Measurements from ENCODE around the gene ASB6.

Gene ASB6

DNA sequence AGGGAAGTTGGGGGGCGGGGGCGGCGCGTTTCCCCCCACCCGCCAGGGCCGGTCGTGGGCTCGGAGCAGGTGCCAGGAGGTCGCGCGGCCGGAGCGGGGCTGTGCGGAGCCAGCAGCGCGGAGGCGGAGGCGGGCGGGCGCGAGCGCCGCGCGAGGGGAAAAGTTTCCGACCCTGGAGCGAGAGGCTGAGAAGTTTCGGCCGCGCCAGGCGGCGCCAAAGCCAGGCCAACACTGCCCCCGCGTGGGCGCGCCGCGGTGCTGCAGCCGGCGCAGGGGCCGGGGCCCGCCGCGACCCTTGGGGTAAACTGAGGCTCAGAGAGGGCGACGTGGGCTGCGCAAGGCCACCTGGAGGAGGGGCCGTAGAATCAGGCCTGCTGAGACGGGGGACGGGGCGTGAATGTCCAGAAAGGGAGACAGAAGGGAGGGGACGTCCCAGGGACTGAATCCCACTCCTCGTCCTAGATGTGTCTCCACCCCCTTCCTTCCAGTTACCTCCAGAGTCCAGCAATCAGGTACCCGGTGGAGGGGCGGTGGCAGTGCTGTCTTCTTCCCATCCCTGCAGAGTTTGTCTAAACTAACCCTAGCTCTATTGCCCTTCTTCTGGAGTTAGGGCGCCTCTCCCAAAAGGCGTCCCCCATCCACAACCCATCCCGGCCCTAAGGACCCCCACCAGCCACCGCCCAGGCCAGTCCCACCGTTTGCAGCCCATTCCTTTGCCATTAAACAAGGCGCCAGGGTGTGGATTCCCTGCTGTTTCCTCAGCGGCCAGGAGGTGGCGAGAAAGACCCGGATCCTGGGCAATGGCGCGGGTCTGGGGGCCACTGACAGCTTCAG is 31.3 kb downstream of the ASB6 start:
- H3K27ac ChIP-seq (ENCODE audit: low read length), result peak overlapping the region; percentile 63
- H3K4me3 ChIP-seq (ENCODE audit: low read depth in 1 of 2, low read length in 2 of 2), result peak overlapping the region; percentile 64 to 70
- H3K36me3 ChIP-seq (ENCODE audit: control insufficient read depth in 1 of 2, insufficient read depth in 2 of 2, low read length in 2 of 2), result no peaks in the 10 kb centered on the region
- H3K4me1 ChIP-seq (ENCODE audit: control insufficient read depth in 1 of 2, insufficient read depth in 2 of 2, low read length in 2 of 2), result peaks cover 6 to 15% of the 10 kb centered on the region in 2 donors
- H3K27me3 ChIP-seq (ENCODE audit: low read depth, low read length), result no peaks in the 10 kb centered on the region
- no peaks in the 10 kb centered on the region for H3K9me3 ChIP-seq (ENCODE audit: control insufficient read depth in 1 of 2, low read length in 2 of 2)

DNA sequence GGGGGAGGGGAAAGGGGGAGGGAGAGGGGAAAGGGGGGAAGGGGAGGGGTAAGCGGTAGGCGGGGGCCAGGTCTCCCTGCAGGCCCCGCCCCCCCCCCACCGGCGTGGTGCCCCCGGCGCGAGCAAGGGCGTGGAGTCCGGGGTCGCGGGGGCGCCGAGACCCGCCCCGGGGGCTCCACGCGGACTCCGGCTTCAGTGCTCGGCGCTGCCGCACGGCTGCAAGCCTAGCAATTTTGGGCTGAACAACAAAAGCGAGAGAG is 31.8 kb downstream of the ASB6 start:
- Histone ChIP-seq H3K9me3 (ENCODE audit: control insufficient read depth in 1 of 2, low read length in 2 of 2) (no peaks in the 10 kb centered on the region), H3K36me3 (ENCODE audit: control insufficient read depth in 1 of 2, insufficient read depth in 2 of 2, low read length in 2 of 2) (no peaks in the 10 kb centered on the region), H3K27ac (ENCODE audit: low read length) (peak overlapping the region; percentile 63), H3K4me1 (ENCODE audit: control insufficient read depth in 1 of 2, insufficient read depth in 2 of 2, low read length in 2 of 2) (peaks cover 6 to 15% of the 10 kb centered on the region in 2 donors), H3K4me3 (ENCODE audit: low read depth in 1 of 2, low read length in 2 of 2) (peak overlapping the region; percentile 64 to 70), H3K27me3 (ENCODE audit: low read depth, low read length) (no peaks in the 10 kb centered on the region)

- no peaks in the 10 kb centered on the region for H3K27me3 ChIP-seq (ENCODE audit: low read depth, low read length)
- no peaks in the 10 kb centered on the region for H3K36me3 ChIP-seq (ENCODE audit: control insufficient read depth in 1 of 2, insufficient read depth in 2 of 2, low read length in 2 of 2)
- H3K9me3 ChIP-seq (ENCODE audit: control insufficient read depth in 1 of 2, low read length in 2 of 2), result no peaks in the 10 kb centered on the region
- H3K4me3 ChIP-seq (ENCODE audit: low read depth in 1 of 2, low read length in 2 of 2), result peak overlapping the region in 1 of 2 donors; percentile 64
- peak overlapping the region; percentile 63 for H3K27ac ChIP-seq (ENCODE audit: low read length)
- peaks cover 6 to 15% of the 10 kb centered on the region in 2 donors for H3K4me1 ChIP-seq (ENCODE audit: control insufficient read depth in 1 of 2, insufficient read depth in 2 of 2, low read length in 2 of 2)
These were observed 32.3 kb downstream of the ASB6 start for GRCh38 chr9:129609486-129610212.

GRCh38 chr9:129608561-129609481 is 33.1 kb downstream of the ASB6 start:
- peaks cover 6 to 15% of the 10 kb centered on the region in 2 donors for H3K4me1 ChIP-seq (ENCODE audit: control insufficient read depth in 1 of 2, insufficient read depth in 2 of 2, low read length in 2 of 2)
- no peaks in the 10 kb centered on the region for H3K9me3 ChIP-seq (ENCODE audit: control insufficient read depth in 1 of 2, low read length in 2 of 2)
- H3K4me3 ChIP-seq (ENCODE audit: low read depth in 1 of 2, low read length in 2 of 2), result no peak overlapping the region
- H3K27ac ChIP-seq (ENCODE audit: low read length), result peak overlapping the region; percentile 23
- H3K27me3 ChIP-seq (ENCODE audit: low read depth, low read length), result no peaks in the 10 kb centered on the region
- H3K36me3 ChIP-seq (ENCODE audit: control insufficient read depth in 1 of 2, insufficient read depth in 2 of 2, low read length in 2 of 2), result no peaks in the 10 kb centered on the region

- H3K4me1 ChIP-seq (ENCODE audit: control insufficient read depth in 1 of 2, insufficient read depth in 2 of 2, low read length in 2 of 2), result peaks cover 6 to 23% of the 10 kb centered on the region in 2 donors
- peak overlapping the region; percentile 51 for H3K27ac ChIP-seq (ENCODE audit: low read length)
These were observed 34.9 kb downstream of the ASB6 start for GRCh38 chr9:129607027-129607387.

GRCh38 chr9:129606161-129607026 is 35.6 kb downstream of the ASB6 start:
- Histone ChIP-seq H3K27me3 (ENCODE audit: low read depth, low read length) (no peaks in the 10 kb centered on the region), H3K36me3 (ENCODE audit: control insufficient read depth in 1 of 2, insufficient read depth in 2 of 2, low read length in 2 of 2) (no peaks in the 10 kb centered on the region), H3K9me3 (ENCODE audit: control insufficient read depth in 1 of 2, low read length in 2 of 2) (no peaks in the 10 kb centered on the region), H3K4me1 (ENCODE audit: control insufficient read depth in 1 of 2, insufficient read depth in 2 of 2, low read length in 2 of 2) (peaks cover 6 to 23% of the 10 kb centered on the region in 2 donors), H3K27ac (ENCODE audit: low read length) (peak overlapping the region; percentile 51), H3K4me3 (ENCODE audit: low read depth in 1 of 2, low read length in 2 of 2) (no peak overlapping the region)

More at GRCh38 chr9:129607027-129607387, 34.9 kb downstream of the ASB6 start:
- H3K9me3 ChIP-seq (ENCODE audit: control insufficient read depth in 1 of 2, low read length in 2 of 2), result no peaks in the 10 kb centered on the region
- no peaks in the 10 kb centered on the region for H3K27me3 ChIP-seq (ENCODE audit: low read depth, low read length)
- H3K4me3 ChIP-seq (ENCODE audit: low read depth in 1 of 2, low read length in 2 of 2), result no peak overlapping the region
- H3K36me3 ChIP-seq (ENCODE audit: control insufficient read depth in 1 of 2, insufficient read depth in 2 of 2, low read length in 2 of 2), result no peaks in the 10 kb centered on the region

- H3K27me3 ChIP-seq (ENCODE audit: low read depth, low read length), result no peaks in the 10 kb centered on the region
- H3K36me3 ChIP-seq (ENCODE audit: control insufficient read depth in 1 of 2, insufficient read depth in 2 of 2, low read length in 2 of 2), result no peaks in the 10 kb centered on the region
- peaks cover 4 to 20% of the 10 kb centered on the region in 2 donors for H3K4me1 ChIP-seq (ENCODE audit: control insufficient read depth in 1 of 2, insufficient read depth in 2 of 2, low read length in 2 of 2)
- H3K9me3 ChIP-seq (ENCODE audit: control insufficient read depth in 1 of 2, low read length in 2 of 2), result no peaks in the 10 kb centered on the region
- no peak overlapping the region for H3K4me3 ChIP-seq (ENCODE audit: low read depth in 1 of 2, low read length in 2 of 2)
- H3K27ac ChIP-seq (ENCODE audit: low read length), result no peak overlapping the region
These were observed 37.2 kb downstream of the ASB6 start for GRCh38 chr9:129604766-129605163.

DNA sequence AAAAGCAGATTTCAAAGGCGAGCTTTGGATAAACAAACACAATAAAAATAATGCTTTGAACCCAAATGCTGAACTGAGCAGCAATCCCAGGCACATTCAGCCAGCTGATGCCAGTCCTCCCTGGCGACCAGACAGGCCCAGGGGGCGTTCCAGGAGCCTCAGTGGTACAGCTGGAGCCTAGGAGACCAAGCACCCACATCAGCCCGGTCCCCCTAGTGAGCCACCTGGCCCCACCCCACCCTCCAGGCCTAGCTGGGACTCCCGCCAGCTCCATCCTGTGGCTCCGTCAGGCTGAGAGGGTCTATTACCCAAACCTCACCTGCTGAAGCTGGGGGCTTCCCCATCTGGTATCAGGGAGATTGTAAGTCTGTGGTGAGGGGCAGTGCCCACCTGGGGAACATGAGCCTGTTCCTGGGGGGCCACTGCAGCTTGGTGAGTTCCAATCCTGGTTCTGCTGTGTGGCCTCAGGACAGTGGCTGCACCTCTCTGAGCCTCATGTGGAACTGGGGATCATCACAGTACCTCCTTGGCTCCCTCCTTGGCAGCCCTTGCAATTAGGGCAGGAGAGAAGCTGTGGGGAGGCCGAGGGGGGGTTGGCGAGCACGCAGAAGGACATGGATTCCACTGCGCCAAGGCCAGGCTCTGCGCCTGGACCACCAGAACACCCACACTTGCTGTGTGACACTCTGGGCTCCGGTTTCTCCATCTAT is 37.7 kb downstream of the ASB6 start:
- Histone ChIP-seq H3K36me3 (ENCODE audit: control insufficient read depth in 1 of 2, insufficient read depth in 2 of 2, low read length in 2 of 2) (no peaks in the 10 kb centered on the region), H3K27me3 (ENCODE audit: low read depth, low read length) (no peaks in the 10 kb centered on the region), H3K9me3 (ENCODE audit: control insufficient read depth in 1 of 2, low read length in 2 of 2) (no peaks in the 10 kb centered on the region), H3K4me1 (ENCODE audit: control insufficient read depth in 1 of 2, insufficient read depth in 2 of 2, low read length in 2 of 2) (peaks cover 4 to 20% of the 10 kb centered on the region in 2 donors), H3K27ac (ENCODE audit: low read length) (no peak overlapping the region), H3K4me3 (ENCODE audit: low read depth in 1 of 2, low read length in 2 of 2) (no peak overlapping the region)

DNA sequence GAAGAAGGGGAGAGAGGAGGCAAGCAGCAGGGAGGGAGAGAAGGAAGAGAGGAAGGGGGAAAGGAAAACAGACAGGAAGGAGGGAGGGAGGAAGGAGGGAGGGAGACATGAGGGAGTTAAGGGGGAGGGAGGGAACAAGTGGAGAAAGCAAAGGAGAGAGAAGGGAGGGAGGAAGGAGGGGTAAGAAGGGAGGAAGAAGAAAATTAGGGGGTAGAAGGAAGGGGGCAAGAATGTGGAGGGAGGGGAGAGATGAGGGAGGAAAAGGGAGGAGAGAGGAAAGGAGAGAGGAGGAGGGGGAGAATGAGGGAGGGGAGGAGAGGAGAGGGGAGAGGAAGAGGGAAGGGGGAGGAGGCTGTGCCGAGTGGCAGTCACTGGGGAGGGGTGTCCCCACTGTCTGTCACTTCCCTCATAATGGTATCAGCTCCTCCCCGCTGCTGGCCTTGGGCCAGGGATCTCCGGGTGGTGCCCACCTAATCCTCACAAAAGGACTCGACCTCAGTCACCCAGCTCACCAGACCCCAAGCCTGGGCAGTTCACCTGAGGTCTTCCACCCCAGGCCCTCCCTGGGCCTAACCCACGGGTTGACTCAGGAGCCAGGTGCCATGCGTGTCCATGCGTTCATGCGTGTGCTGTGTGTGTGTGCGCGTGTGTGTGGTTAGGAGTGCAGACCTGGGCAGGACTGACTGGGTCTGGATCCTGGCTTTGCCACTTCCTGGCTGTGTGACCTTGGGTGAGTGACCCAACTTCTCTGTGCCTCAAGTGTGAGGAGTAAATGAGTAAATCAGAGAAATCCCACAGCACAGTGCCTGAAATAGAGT is 39.1 kb downstream of the ASB6 start:
- H3K9me3 ChIP-seq (ENCODE audit: control insufficient read depth in 1 of 2, low read length in 2 of 2), result no peaks in the 10 kb centered on the region
- no peaks in the 10 kb centered on the region for H3K36me3 ChIP-seq (ENCODE audit: control insufficient read depth in 1 of 2, insufficient read depth in 2 of 2, low read length in 2 of 2)
- H3K4me1 ChIP-seq (ENCODE audit: control insufficient read depth in 1 of 2, insufficient read depth in 2 of 2, low read length in 2 of 2), result peaks cover 3 to 23% of the 10 kb centered on the region in 2 donors
- no peaks in the 10 kb centered on the region for H3K27me3 ChIP-seq (ENCODE audit: low read depth, low read length)
- H3K4me3 ChIP-seq (ENCODE audit: low read depth in 1 of 2, low read length in 2 of 2), result no peak overlapping the region
- H3K27ac ChIP-seq (ENCODE audit: low read length), result no peak overlapping the region
